ENCODE results near the gene ANKRD63. TPM values are rescaled to one million over a fixed set of nuclear protein-coding genes. Genes with fewer than 3 reads are reported as not detected.

Gene ANKRD63
- total and polyA plus RNA-seq, 10 of the 15 experiments (the other 5 are each of a cell fraction or from before 2014, with no cell fraction given), result not detected

GRCh38 chr15:40282147-40282868 is 556 bp downstream of the ANKRD63 start (continued):
- TF ChIP-seq SREBF2 (IDR thresholded peaks at IDR 0.05; ENCODE audit: low read length) (no peak), FOS (IDR thresholded peaks at IDR 0.05; ENCODE audit: borderline replicate concordance, extremely low read depth, insufficient read length) (no peak), NFYB (IDR thresholded peaks at IDR 0.05; ENCODE audit: insufficient read depth, low read depth, low read length) (no peak), FOXM1 (IDR thresholded peaks at IDR 0.05; ENCODE audit: low read depth, low read length) (no peak), BCL3 (IDR thresholded peaks at IDR 0.05; ENCODE audit: borderline replicate concordance, insufficient read depth, low read depth, low read length, poor library complexity, severe bottlenecking) (no peak), IKZF1 (conservative IDR thresholded peaks at IDR 0.05) (peak; percentile 43), ZNF217 (IDR thresholded peaks at IDR 0.05) (no peak), RELA (IDR thresholded peaks at IDR 0.05; ENCODE audit: borderline replicate concordance, partially characterized antibody) (no peak), REST (IDR thresholded peaks at IDR 0.05; ENCODE audit: low read depth, low read length) (0 out of 2 replicates have a peak, but pooled peaks have one; percentile 16), MEF2B (IDR thresholded peaks at IDR 0.05; ENCODE audit: partially characterized antibody, poor library complexity, severe bottlenecking) (no peak), PAX5 (IDR thresholded peaks at IDR 0.05; ENCODE audit: borderline replicate concordance, low read depth, low read length) (peak; percentile 21; the same call in 1 of the 2 replicates), BMI1 (IDR thresholded peaks at IDR 0.05; ENCODE audit: borderline replicate concordance) (no peak), RBBP5 (conservative IDR thresholded peaks at IDR 0.05) (no peak), EP300 (IDR thresholded peaks at IDR 0.05; ENCODE audit: borderline replicate concordance in 1 of 2, control insufficient read depth in 1 of 2, low read depth in 2 of 2, low read length in 2 of 2) (no peak), POU2F2 (IDR thresholded peaks at IDR 0.05; ENCODE audit: borderline replicate concordance, low read depth, low read length) (no peak), ASH2L (IDR thresholded peaks at IDR 0.05; ENCODE audit: borderline replicate concordance, low read depth) (no peak), BCLAF1 (IDR thresholded peaks at IDR 0.05) (no peak), NFIC (IDR thresholded peaks at IDR 0.05; ENCODE audit: low read depth, low read length) (no peak)
- TF ChIP-seq, protein P1, sequence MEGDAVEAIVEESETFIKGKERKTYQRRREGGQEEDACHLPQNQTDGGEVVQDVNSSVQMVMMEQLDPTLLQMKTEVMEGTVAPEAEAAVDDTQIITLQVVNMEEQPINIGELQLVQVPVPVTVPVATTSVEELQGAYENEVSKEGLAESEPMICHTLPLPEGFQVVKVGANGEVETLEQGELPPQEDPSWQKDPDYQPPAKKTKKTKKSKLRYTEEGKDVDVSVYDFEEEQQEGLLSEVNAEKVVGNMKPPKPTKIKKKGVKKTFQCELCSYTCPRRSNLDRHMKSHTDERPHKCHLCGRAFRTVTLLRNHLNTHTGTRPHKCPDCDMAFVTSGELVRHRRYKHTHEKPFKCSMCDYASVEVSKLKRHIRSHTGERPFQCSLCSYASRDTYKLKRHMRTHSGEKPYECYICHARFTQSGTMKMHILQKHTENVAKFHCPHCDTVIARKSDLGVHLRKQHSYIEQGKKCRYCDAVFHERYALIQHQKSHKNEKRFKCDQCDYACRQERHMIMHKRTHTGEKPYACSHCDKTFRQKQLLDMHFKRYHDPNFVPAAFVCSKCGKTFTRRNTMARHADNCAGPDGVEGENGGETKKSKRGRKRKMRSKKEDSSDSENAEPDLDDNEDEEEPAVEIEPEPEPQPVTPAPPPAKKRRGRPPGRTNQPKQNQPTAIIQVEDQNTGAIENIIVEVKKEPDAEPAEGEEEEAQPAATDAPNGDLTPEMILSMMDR (IDR thresholded peaks at IDR 0.05 in 2 of 3, conservative IDR thresholded peaks at IDR 0.05 in 1 of 3; ENCODE audit: control insufficient read depth in 2 of 3, extremely low read depth in 1 of 3, insufficient read depth in 1 of 3, low read depth in 3 of 3, low read length in 3 of 3), result peak; percentile 30 to 32 (median 31); a peak in 4 of 6 replicates

All from GM12878 (cell line).